DOHH2 (cell line): ENCODE results near the gene MVB12B.

Experiments
- H3F3A ChIP-seq: fragments of 200-600 bp; sonication (generic), shearing (Covaris generic); 2 replicates; pipeline ENCODE4 v1.6.0; 2016; ENCODE audit warnings: antibody characterized with exemption, mild to moderate bottlenecking; ENCODE audit not compliant: control insufficient read depth, insufficient read depth
- H3K27ac ChIP-seq: fragments of 200-600 bp; sonication (generic); 2 replicates; pipeline ENCODE4 v1.5.1; 2014; ENCODE audit warnings: low read depth, mild to moderate bottlenecking, low read length, moderate library complexity
- H3K27me3 ChIP-seq: fragments of 200-600 bp; sonication (generic); 2 replicates; pipeline ENCODE4 v1.6.1; 2014; ENCODE audit warnings: mild to moderate bottlenecking, low read length, mixed read lengths; ENCODE audit not compliant: control insufficient read depth
- H3K36me3 ChIP-seq: fragments of 200-600 bp; sonication (generic); 2 replicates; pipeline ENCODE4 v1.6.1; 2014; ENCODE audit warnings: mild to moderate bottlenecking, low read length, moderate library complexity, mixed read lengths; ENCODE audit not compliant: control insufficient read depth
- H3K4me1 ChIP-seq: fragments of 200-600 bp; sonication (generic); 2 replicates; pipeline ENCODE4 v1.6.1; 2014; ENCODE audit warnings: mild to moderate bottlenecking, low read length, mixed read lengths; ENCODE audit not compliant: control insufficient read depth
- H3K4me2 ChIP-seq: fragments of 200-600 bp; sonication (generic); 2 replicates; pipeline ENCODE4 v1.6.0; 2014; ENCODE audit warnings: mild to moderate bottlenecking, low read length, moderate library complexity
- H3K4me3 ChIP-seq: fragments of 200-600 bp; sonication (generic); 2 replicates; pipeline ENCODE4 v1.5.1; 2014; ENCODE audit warnings: mild to moderate bottlenecking, low read length, mixed read lengths
- H3K79me2 ChIP-seq: fragments of 200-600 bp; sonication (generic); 2 replicates; pipeline ENCODE4 v1.6.1; 2014; ENCODE audit warnings: mild to moderate bottlenecking, low read length, mixed read lengths; ENCODE audit not compliant: control insufficient read depth
- H3K9me2 ChIP-seq: fragments of 200-600 bp; sonication (generic); replicated peaks from 2 replicates; pipeline ENCODE4 v1.6.1; 2014; ENCODE audit warnings: mild to moderate bottlenecking, low read length, mixed read lengths; ENCODE audit not compliant: control insufficient read depth
- H3K9me3 ChIP-seq: fragments of 200-600 bp; sonication (generic); 2 replicates; pipeline ENCODE4 v1.6.1; 2014; ENCODE audit warnings: antibody characterized with exemption, low read length, mixed read lengths; ENCODE audit not compliant: control insufficient read depth, insufficient read depth
- H4K20me1 ChIP-seq: fragments of 200-600 bp; sonication (generic); 2 replicates; pipeline ENCODE4 v1.6.0; 2014; ENCODE audit warnings: low read depth, mild to moderate bottlenecking, antibody characterized with exemption, low read length, moderate library complexity; ENCODE audit not compliant: control insufficient read depth, insufficient read depth
- CTCF ChIP-seq: fragments of 200-600 bp; sonication (generic); IDR thresholded peaks from one replicate; pipeline ENCODE4 v1.5.1; 2014; ENCODE audit warnings: antibody characterized with exemption, mild to moderate bottlenecking, low read depth, low read length; ENCODE audit not compliant: poor library complexity, severe bottlenecking
- EZH2phosphoT487 ChIP-seq: fragments of 200-600 bp; sonication (generic); IDR thresholded peaks from 2 replicates; pipeline ENCODE4 v1.6.1; 2017; ENCODE audit warnings: borderline replicate concordance, mild to moderate bottlenecking, antibody characterized with exemption, low read length, moderate library complexity, mixed read lengths

The MVB12B gene

GRCh38 chr9:126526218-126527108 lies 199.8 kb downstream of the MVB12B start:
- Histone ChIP-seq H3K79me2 (0 out of 2 replicates have a peak, but pooled peaks cover 3% of the 10 kb centered on the region), H3K36me3 (no peaks in the 10 kb centered on the region), H3K4me1 (peaks cover 34% of the 10 kb centered on the region), H3K9me2 (no peaks in the 10 kb centered on the region), H3F3A (peaks cover 5% of the 10 kb centered on the region; the same call in 1 of the 2 replicates), H4K20me1 (no peaks in the 10 kb centered on the region), H3K4me2 (no peak overlapping the region), H3K9me3 (no peaks in the 10 kb centered on the region), H3K27ac (no peak overlapping the region), H3K27me3 (no peaks in the 10 kb centered on the region), H3K4me3 (no peak overlapping the region)
- TF ChIP-seq CTCF = no peak
- TF ChIP-seq EZH2phosphoT487 = no peak

DNA sequence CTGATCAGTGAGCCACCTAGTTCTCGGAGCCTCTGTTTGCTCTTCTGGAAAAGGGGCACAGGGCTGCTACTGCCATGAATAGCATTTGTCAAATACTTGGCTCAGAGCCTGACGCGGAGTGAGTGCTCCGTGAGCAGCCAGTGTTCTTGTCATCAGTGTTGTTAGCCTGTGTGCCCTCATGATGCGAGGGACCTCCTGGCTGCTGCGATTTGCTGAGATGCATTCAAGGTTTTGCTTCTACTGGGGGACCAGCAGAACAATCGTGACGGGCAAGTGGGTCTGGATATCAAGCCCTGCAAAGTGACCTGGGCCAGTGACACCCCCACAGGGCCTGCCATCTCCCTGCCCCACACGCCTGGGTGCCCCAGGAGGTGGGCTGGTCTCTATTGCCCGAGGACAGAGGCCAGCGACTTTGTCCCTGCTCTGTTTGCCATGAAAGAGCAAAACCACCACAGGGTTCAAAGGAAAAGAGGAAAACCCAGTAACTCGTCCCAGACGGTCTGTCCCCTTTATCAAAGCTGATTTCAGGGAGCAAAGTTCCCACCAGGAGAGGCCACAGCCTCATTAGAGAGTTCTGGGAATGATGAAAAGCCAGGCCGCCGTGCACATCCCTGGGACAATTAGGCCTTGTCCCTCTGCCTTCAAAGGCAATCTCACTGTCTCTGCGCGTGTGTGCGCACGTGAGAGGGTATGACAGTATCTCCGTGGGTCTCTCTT lies 200.6 kb downstream of the MVB12B start:
- H3K4me3 ChIP-seq = no peak overlapping the region
- H3K27ac ChIP-seq = no peak overlapping the region
- H3K4me2 ChIP-seq = no peak overlapping the region
- H4K20me1 ChIP-seq = no peaks in the 10 kb centered on the region
- H3K9me3 ChIP-seq = no peaks in the 10 kb centered on the region
- H3K79me2 ChIP-seq = peaks cover 7% of the 10 kb centered on the region
- H3K36me3 ChIP-seq = no peaks in the 10 kb centered on the region
- TF ChIP-seq CTCF (no peak), EZH2phosphoT487 (no peak)
- peaks cover 5% of the 10 kb centered on the region; the same call in 1 of the 2 replicates for H3F3A ChIP-seq
- no peaks in the 10 kb centered on the region for H3K9me2 ChIP-seq
- peaks cover 42% of the 10 kb centered on the region for H3K4me1 ChIP-seq
- no peaks in the 10 kb centered on the region for H3K27me3 ChIP-seq

DNA sequence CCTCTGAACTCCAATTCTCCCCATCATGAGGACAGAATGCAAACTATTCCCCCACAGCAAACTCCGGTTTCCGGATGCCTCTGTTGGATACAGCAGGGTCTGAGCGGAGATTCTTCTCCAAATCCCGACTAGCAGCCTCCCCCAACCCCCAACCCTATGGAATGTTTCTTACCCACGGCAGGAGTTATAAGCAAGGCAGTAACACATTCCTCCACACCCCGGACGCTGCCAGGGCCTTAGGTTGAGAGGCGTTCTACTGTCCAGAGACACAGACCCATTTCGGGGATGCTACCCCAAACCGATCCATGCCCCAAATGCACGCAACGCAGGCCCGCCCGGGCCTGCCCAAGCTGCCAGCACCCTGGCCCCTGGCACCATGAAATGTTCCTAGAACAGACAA lies 201.5 kb downstream of the MVB12B start:
- H3K4me1 ChIP-seq = peaks cover 51% of the 10 kb centered on the region
- H3K36me3 ChIP-seq = no peaks in the 10 kb centered on the region
- no peaks in the 10 kb centered on the region for H3K9me2 ChIP-seq
- no peak overlapping the region for H3K27ac ChIP-seq
- H3K4me2 ChIP-seq = no peak overlapping the region
- TF ChIP-seq EZH2phosphoT487 = no peak
- no peak for TF ChIP-seq CTCF
- H3K9me3 ChIP-seq = no peaks in the 10 kb centered on the region
- peaks cover 7% of the 10 kb centered on the region for H3F3A ChIP-seq
- no peaks in the 10 kb centered on the region for H4K20me1 ChIP-seq
- peaks cover 15% of the 10 kb centered on the region for H3K79me2 ChIP-seq
- H3K4me3 ChIP-seq = no peak overlapping the region
- no peaks in the 10 kb centered on the region for H3K27me3 ChIP-seq
